Mammary epithelial cell (primary cell): Measurements from ENCODE around the gene MYPOP.

Source experiments
- EZH2 ChIP-seq: IDR thresholded peaks from 2 replicates; pipeline ENCODE4 v1.6.1; 2012; ENCODE audit warnings: low read length, inconsistent platforms, borderline replicate concordance
- TF ChIP-seq, protein P1 (sequence below), 2 donors: IDR thresholded peaks in 1 of 2; conservative IDR thresholded peaks in 1 of 2; 2 replicates each; pipeline ENCODE4 v1.5.1; 2011 to 2012; ENCODE audit warnings: inconsistent platforms in 2 of 2, low read length in 2 of 2, mild to moderate bottlenecking in 2 of 2, control low read depth in 1 of 2, low read depth in 1 of 2; ENCODE audit not compliant: insufficient read depth in 1 of 2; ENCODE audit errors: extremely low read depth in 1 of 2

GRCh38 chr19:45878043-45878794, 24.2 kb downstream of the MYPOP start:
- TF ChIP-seq, protein P1, sequence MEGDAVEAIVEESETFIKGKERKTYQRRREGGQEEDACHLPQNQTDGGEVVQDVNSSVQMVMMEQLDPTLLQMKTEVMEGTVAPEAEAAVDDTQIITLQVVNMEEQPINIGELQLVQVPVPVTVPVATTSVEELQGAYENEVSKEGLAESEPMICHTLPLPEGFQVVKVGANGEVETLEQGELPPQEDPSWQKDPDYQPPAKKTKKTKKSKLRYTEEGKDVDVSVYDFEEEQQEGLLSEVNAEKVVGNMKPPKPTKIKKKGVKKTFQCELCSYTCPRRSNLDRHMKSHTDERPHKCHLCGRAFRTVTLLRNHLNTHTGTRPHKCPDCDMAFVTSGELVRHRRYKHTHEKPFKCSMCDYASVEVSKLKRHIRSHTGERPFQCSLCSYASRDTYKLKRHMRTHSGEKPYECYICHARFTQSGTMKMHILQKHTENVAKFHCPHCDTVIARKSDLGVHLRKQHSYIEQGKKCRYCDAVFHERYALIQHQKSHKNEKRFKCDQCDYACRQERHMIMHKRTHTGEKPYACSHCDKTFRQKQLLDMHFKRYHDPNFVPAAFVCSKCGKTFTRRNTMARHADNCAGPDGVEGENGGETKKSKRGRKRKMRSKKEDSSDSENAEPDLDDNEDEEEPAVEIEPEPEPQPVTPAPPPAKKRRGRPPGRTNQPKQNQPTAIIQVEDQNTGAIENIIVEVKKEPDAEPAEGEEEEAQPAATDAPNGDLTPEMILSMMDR (conservative IDR thresholded peaks at IDR 0.05 in 1 of 2, IDR thresholded peaks at IDR 0.05 in 1 of 2; ENCODE audit: extremely low read depth in 1 of 2, insufficient read depth in 1 of 2, low read depth in 1 of 2, low read length in 2 of 2): no peak
- no peak for TF ChIP-seq EZH2
